GM18870 (cell line): ENCODE results near the gene IFT80.

Experiments
- ATAC-seq: cut with Tn5 transposase; IDR thresholded peaks from one replicate; pipeline ENCODE4 v1.9.1; 2021; ENCODE audit warnings: moderate library complexity; ENCODE audit not compliant: unreplicated experiment

Gene IFT80

GRCh38 chr3:160217675-160218074 lies 181.3 kb downstream of the IFT80 start:
- ATAC-seq = no peak

DNA sequence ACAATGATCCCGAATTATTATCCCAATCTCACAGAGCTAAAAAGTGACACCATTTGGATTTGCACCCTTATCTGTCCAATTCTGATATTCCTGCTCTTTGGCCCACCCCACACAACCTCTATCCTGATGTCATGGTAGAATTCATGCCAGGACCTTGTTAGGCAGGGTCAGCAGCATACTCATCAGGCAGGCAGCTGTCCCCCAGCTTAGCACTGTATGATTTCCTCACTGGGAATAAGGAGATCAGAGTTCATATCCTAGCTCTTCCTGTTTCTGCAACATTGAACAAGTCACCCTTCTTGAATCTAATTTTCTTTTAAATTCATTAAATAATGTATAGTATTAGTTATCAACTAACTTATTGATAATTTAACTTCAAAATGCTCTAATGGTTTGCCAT lies 185.8 kb downstream of the IFT80 start:
- ATAC-seq = no peak

- no peak for ATAC-seq
Measured at GRCh38 chr3:160210799-160211221, 188.2 kb downstream of the IFT80 start.

DNA sequence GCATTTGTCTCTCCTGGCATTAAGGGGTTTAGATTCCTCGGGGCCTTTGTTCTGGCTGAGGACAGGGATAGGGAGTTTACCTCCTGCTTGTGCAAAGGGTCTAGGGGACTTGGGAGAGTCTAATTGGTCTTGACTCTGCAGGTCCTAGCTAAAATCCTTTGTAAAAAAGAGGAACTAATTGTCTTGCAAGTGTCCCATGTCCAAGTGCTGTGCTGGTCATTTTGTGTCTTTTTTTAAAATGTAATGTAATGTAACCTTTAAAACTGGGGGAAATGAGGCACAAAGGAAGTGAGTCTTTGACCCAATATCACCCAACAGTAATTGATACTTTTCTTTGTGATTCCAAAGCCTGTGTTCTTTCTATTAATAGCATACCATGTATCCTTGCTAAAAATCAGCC lies 188.7 kb downstream of the IFT80 start:
- no peak for ATAC-seq
